ENCODE measurements around the gene COMMD10.

Gene COMMD10

DNA sequence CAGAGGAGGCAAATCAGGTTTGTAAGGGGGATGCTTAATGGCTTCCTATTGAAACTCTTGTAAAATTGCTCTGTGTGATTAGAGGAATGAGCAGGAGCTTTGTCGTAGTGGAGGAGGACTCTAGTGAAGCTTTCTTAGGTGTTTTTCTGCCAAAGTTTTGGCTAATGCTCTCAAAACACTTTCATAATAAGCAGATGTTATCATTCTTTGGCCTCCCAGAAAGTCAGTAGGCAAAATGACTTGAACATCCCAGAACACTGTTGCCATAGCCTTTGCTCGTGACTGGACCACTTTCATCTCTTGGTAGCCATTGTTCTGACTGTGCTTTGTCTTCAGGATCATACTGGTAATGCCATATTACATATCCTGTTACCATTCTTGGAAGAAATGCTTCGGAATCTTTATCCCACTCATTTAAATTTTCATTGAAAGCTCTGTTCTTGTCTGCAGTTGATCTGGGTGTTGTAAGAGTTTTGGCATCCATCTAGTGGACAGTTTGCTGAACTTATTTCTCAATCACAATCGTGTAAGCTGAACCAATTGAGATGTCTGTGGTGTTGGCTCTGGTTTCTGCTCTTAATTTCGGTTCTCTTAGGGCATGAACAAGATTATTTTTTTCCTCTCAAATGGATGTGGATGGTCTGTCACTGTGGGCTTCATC is 187.6 kb downstream of the COMMD10 start:
- TF ChIP-seq, protein P1, sequence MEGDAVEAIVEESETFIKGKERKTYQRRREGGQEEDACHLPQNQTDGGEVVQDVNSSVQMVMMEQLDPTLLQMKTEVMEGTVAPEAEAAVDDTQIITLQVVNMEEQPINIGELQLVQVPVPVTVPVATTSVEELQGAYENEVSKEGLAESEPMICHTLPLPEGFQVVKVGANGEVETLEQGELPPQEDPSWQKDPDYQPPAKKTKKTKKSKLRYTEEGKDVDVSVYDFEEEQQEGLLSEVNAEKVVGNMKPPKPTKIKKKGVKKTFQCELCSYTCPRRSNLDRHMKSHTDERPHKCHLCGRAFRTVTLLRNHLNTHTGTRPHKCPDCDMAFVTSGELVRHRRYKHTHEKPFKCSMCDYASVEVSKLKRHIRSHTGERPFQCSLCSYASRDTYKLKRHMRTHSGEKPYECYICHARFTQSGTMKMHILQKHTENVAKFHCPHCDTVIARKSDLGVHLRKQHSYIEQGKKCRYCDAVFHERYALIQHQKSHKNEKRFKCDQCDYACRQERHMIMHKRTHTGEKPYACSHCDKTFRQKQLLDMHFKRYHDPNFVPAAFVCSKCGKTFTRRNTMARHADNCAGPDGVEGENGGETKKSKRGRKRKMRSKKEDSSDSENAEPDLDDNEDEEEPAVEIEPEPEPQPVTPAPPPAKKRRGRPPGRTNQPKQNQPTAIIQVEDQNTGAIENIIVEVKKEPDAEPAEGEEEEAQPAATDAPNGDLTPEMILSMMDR (conservative IDR thresholded peaks at IDR 0.05): peak; percentile 52
- no peak for TF ChIP-seq ZFX (IDR thresholded peaks at IDR 0.05)
- H3K27ac ChIP-seq: no peak overlapping the region

DNA sequence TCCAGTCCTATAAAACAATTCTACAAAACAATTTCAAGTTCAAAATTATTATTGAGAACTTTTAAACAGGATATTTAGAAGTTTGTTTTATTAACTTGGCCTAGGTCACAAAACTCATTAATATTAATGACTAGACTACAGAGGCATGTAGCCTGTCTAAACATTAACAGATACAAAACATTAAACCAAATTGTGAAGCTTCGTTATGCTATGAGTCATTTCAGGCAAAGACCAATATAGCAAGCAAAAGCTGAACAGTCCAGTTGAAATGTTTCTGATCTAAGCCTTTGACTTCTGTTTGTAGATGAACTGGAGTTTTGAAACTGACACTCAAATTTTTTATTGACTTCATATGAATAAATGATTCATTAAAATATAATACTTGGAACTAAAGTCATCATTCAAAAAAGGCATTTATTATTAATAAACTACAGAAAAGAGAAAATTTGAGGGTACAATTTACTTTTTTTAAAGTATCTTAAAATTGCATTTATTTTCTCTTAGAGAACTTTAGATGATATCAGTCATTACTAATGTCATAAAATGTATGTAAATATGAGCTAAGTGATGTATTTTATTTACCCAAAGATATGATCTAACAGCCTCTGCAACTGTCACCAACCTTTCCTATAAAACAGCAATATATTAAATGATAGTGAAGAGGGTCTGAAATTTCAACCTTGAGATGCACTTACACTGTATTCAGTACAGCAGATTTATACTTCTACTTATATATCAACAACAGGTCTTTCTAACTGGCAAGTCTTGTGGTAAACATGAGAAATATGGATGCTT is 188.8 kb downstream of the COMMD10 start:
- H3K27ac ChIP-seq: no peak overlapping the region
- TF ChIP-seq ZFX (IDR thresholded peaks at IDR 0.05): no peak

- no peak for TF ChIP-seq ZFX (IDR thresholded peaks at IDR 0.05)
- TF ChIP-seq, protein P1 (conservative IDR thresholded peaks at IDR 0.05): no peak
- no peak overlapping the region for H3K27ac ChIP-seq
These were observed 189.4 kb downstream of the COMMD10 start for GRCh38 chr5:116274251-116274650.

- TF ChIP-seq, protein P1 (conservative IDR thresholded peaks at IDR 0.05): no peak
- TF ChIP-seq ZFX (IDR thresholded peaks at IDR 0.05): no peak
- no peak overlapping the region for H3K27ac ChIP-seq
These were observed 190.5 kb downstream of the COMMD10 start for GRCh38 chr5:116275282-116275681.

DNA sequence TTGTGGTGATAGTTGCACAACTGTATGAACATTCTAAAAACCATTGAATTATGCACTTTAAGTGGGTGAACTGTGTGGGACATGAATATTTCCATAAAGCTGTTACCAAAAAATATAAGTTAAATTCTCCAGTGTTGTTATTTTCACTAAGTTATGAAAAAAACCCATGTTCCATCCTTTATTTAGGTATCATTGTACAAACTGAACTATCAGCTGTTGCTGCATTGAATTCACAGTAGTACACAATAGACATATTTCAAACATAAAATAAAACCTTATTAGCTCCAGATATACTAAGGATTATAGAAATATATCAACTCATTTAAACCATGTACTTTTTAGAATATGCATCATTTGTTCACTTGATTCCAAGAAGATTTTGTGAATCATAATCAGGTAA is 192.1 kb downstream of the COMMD10 start:
- no peak overlapping the region for H3K27ac ChIP-seq
- TF ChIP-seq, protein P1 (conservative IDR thresholded peaks at IDR 0.05): no peak
- no peak for TF ChIP-seq ZFX (IDR thresholded peaks at IDR 0.05)

- TF ChIP-seq, protein P1 (conservative IDR thresholded peaks at IDR 0.05): no peak
- TF ChIP-seq ZFX (IDR thresholded peaks at IDR 0.05): no peak
- no peak overlapping the region for H3K27ac ChIP-seq
These were observed 195.5 kb downstream of the COMMD10 start for GRCh38 chr5:116280149-116280803.

DNA sequence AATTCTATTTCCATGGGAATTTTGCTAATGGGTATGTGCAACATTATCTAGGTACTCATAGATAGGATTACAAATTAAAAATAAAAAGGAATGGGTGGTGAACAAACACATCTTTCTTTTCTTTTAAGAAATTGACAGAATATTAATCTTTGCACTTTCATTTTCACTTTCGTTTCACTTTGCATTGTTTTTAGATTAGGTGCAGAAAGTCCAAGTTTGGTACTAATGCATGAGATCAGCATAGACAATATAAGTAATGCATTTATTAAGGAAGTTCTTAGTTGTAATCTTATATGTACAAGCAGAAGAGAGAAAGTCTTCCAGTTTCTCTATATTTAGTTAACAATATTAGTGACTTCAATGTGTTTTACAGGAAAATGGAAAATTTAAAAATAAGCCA is 196.5 kb downstream of the COMMD10 start:
- TF ChIP-seq, protein P1 (conservative IDR thresholded peaks at IDR 0.05): no peak
- no peak for TF ChIP-seq ZFX (IDR thresholded peaks at IDR 0.05)

More for the DNA sequence above, 196.5 kb downstream of the COMMD10 start:
- no peak overlapping the region for H3K27ac ChIP-seq
